WI38 (cell line): ENCODE results near the gene SLC29A4.
"Not testable (repeated sequence)": the region's sequence is repeated elsewhere in the genome, so short reads cannot be mapped to it uniquely, and the experiment has no call there.

Experiments
- H3K4me3 ChIP-seq: 2 replicates; pipeline ENCODE4 v1.5.1; 2011; ENCODE audit warnings: low read depth, mild to moderate bottlenecking, control low read depth, low read length
- TF ChIP-seq, protein P1 (sequence below): IDR thresholded peaks from 2 replicates; pipeline ENCODE4 v1.5.1; 2012; ENCODE audit warnings: low read depth, mild to moderate bottlenecking, control low read depth, low read length

SLC29A4 gene

DNA sequence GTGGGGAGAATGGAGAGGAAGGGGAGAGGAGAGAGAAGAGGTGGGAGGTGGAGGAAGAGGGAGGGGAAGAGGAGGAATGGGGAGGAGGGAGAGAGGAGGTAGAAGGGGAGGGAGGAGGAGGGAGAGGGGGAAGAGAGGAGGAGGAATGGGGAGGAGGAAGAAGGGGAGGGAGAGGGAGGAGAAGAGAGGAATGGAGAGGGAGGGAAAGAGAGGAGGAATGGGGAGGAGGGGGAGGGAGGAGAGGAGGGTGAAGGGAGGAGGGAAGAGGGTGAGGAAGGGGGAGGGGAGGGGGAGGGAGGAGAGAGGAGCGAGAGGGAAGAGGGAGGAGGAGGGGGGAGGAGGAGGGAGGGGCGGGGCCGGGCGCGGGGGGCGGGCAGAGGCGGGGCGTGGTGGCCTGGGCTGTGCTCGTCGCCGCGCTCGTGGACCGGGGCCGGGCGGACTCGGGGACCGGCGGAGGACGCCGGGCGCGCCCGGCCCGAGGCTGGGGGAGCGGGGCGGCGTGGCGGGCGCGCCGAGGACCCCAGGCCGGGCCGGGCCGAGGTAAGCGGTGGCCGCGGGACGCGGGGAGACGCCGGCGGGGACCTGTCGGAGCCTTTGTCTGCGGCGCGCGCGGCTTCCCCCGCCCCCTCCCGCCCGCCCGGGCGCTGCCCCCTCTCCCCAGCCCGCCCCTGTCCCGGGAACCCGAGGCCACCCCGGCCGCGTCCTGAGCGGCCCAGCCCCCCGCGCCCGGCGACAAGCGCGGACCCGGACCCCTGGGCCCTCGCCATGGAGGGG lies at the start of gene SLC29A4:
Gene SLC29A4 (plus strand): TSS at position 401 of the 774 bp plus-strand sequence. CDS start 4,874 bp downstream, outside the sequence.
- peak within 1 kb of the TSS; percentile 42 for H3K4me3 ChIP-seq
- TF ChIP-seq, protein P1, sequence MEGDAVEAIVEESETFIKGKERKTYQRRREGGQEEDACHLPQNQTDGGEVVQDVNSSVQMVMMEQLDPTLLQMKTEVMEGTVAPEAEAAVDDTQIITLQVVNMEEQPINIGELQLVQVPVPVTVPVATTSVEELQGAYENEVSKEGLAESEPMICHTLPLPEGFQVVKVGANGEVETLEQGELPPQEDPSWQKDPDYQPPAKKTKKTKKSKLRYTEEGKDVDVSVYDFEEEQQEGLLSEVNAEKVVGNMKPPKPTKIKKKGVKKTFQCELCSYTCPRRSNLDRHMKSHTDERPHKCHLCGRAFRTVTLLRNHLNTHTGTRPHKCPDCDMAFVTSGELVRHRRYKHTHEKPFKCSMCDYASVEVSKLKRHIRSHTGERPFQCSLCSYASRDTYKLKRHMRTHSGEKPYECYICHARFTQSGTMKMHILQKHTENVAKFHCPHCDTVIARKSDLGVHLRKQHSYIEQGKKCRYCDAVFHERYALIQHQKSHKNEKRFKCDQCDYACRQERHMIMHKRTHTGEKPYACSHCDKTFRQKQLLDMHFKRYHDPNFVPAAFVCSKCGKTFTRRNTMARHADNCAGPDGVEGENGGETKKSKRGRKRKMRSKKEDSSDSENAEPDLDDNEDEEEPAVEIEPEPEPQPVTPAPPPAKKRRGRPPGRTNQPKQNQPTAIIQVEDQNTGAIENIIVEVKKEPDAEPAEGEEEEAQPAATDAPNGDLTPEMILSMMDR: no peak

DNA sequence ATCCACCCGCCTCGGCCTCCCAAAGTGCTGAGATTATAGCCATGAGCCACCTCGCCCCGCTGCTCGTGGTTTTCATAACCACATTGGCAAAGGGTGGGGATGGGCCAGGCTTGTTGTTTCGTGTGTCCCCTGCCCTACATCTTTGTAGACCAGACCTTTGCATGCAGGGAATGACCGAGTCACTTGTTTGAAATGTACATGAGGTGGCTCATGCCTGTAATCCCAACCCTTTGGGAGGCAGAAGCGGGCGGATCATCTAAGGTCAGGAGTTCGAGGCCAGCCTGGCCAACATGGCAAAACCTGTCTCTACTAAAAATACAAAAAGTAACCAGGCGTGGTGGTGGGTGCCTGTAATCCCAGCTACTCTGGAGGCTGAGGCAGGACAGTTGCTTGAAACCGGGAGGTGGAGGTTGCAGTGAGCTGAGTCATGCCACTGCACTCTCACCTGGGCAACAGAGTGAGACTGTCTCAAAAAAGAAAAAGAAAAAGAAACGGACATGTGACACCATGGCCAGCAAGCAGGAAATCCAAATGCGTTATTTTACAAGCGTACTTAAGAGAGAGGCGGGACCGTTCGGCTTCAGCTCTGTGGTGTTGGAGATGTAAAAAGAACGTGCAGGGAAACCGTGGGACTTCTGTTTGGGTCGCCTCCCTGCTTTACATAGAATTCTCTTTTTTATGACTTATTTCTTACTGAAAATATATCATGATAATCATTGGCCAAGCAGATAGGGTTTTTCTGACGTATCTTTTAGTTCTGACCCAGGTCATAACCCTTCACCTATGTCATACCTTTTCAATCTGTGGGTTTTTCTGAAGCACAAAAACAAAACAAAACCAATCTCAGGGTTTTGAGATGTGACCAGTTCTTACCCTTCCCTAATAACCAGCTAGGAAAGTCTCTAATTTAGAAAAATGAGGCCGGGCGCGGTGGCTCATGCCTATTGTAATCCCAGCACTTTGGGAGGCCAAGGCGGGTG lies 47.6 kb upstream of the SLC29A4 start:
- H3K4me3 ChIP-seq: no peak overlapping the region
- TF ChIP-seq, protein P1: no peak

GRCh38 chr7:5237286-5237685 lies 45.5 kb upstream of the SLC29A4 start:
- H3K4me3 ChIP-seq: no peak overlapping the region
- TF ChIP-seq, protein P1: no peak

DNA sequence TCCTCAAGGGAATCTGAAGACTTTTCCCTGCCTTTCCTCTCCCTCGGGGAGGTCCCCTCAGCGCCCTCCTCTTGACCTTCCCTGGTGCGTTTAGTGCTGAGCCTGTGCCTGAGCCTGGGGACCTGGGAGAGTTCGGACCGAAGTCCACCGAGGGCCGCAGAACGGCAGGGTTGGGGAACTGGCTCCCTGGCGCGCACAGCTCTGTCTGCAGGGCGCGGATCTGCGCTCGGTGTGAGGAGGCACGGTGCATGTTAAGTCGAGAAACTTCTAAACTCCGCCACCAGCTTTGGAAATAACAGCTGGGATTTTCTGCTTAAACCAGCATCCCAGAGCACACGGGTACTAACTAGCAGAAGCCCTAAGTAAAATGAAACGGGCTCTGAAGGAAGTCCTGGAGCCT lies 44.2 kb upstream of the SLC29A4 start:
- TF ChIP-seq, protein P1: no peak
- H3K4me3 ChIP-seq: no peak overlapping the region

DNA sequence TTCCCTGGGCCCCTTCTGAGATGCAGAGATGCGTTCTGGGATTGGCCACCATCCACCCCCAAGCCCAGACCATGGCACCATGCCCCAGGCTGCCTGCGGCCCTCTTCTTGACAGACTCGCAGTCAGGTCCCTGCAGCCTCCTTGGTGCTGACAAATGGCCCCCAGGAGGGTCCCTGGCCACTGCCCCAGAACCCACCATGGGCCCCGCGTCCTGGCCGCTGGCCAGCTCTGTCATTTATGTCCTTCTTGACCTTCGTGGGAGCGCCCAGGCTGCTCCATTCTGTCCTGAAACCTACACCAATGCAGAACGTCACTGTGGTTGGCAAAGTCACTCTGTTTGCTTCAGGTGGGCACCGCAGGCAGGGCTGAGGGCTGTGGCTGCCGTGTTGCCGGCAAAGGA lies 39.5 kb upstream of the SLC29A4 start:
- no peak overlapping the region for H3K4me3 ChIP-seq
- TF ChIP-seq, protein P1: no peak

- H3K4me3 ChIP-seq: no peak overlapping the region
- TF ChIP-seq, protein P1: no peak
These were observed 34.4 kb upstream of the SLC29A4 start for GRCh38 chr7:5248201-5248885.

DNA sequence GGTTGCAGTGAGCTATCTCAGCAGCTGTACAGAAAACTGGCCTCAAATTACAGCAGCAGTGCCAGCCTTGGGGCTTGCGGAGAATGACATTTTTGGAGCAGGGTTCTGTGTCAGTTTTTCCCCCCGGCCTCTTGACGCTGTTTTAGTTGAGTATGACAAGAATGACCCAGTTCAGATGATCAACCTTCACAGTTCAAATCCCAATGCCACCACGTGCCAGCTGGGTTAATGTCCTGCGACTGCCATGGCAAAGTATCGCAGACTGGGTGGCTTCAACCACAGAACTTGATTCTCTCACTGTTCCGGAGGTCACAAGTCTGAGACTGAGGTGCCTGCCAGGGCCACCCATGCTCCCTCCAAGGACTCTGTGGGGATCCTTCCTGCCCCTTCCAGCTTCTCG lies 32.0 kb upstream of the SLC29A4 start:
- H3K4me3 ChIP-seq: not testable (repeated sequence)

DNA sequence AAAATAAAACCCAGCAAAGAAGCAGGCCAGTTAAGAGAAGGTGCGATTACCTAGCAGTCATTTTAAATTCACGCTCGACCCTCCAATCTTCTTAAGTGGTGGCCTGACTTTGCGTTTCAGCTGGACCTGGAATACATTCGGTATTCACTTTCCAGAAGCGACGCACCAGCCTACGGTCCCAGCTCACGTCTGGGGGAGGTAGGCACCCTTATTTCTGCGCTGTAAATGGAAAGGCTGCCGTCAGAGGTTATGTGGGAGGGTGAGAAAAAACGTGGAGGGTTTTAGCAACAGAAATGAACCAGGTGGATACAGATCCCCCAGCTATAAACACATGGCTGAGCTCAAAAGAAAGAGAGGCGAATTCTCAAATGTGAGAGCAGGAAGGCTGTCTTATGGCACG lies 29.2 kb upstream of the SLC29A4 start:
- H3K4me3 ChIP-seq: not testable (repeated sequence)

- not testable (repeated sequence) for H3K4me3 ChIP-seq
These were observed 28.4 kb upstream of the SLC29A4 start for GRCh38 chr7:5254371-5254770.
